ENCODE measurements around the gene CCDC198. TPM values are rescaled to one million over a fixed set of nuclear protein-coding genes. Genes with fewer than 3 reads are reported as not detected.

CCDC198 gene
- total and polyA plus RNA-seq, 8 donors, result 0.30 to 1.3 TPM; not detected in 6

GRCh38 chr14:57501039-57501557 is 7.4 kb upstream of the CCDC198 start:
- H3K4me1 ChIP-seq, result no peaks in the 10 kb centered on the region
- intact Hi-C loops (cut with DNase I; ENCODE audit: low total_unique reads), result no loop called here
- no peak for DNase-seq
- H3K9me3 ChIP-seq, result no peaks in the 10 kb centered on the region
- 15 to 40% (median 26%) methylated on average over 2 of the region's 2 CpGs for WGBS, 5 donors
- H3K27ac ChIP-seq, result no peak overlapping the region
- no peaks in the 10 kb centered on the region for H3K27me3 ChIP-seq
- no peak overlapping the region for H3K4me3 ChIP-seq
- no peaks in the 10 kb centered on the region for H3K36me3 ChIP-seq
- no peak for TF ChIP-seq POLR2A (IDR thresholded peaks at IDR 0.05)
- TF ChIP-seq CTCF (IDR thresholded peaks at IDR 0.05), result no peak
- TF ChIP-seq POLR2AphosphoS5 (IDR thresholded peaks at IDR 0.05), result no peak
- no peak for TF ChIP-seq EP300 (IDR thresholded peaks at IDR 0.05)

- no peaks in the 10 kb centered on the region for H3K36me3 ChIP-seq
- H3K27ac ChIP-seq, result no peak overlapping the region
- intact Hi-C loops (cut with DNase I; ENCODE audit: low total_unique reads), result no loop called here
- TF ChIP-seq POLR2A (IDR thresholded peaks at IDR 0.05), result no peak
- no peak for TF ChIP-seq EP300 (IDR thresholded peaks at IDR 0.05)
- no peak for TF ChIP-seq POLR2AphosphoS5 (IDR thresholded peaks at IDR 0.05)
- no peaks in the 10 kb centered on the region for H3K4me1 ChIP-seq
- H3K4me3 ChIP-seq, result no peak overlapping the region
- H3K9me3 ChIP-seq, result no peaks in the 10 kb centered on the region
- no peaks in the 10 kb centered on the region for H3K27me3 ChIP-seq
- DNase-seq, result no peak
Observed at GRCh38 chr14:57498659-57499058, 5.0 kb upstream of the CCDC198 start.

- no peak for DNase-seq
- H3K9me3 ChIP-seq, result no peaks in the 10 kb centered on the region
- WGBS, 5 donors, result 89 to 96% (median 93%) methylated on average over 4 of the region's 4 CpGs
Observed at GRCh38 chr14:57498035-57498434, 4.4 kb upstream of the CCDC198 start.

GRCh38 chr14:57495416-57495815 is 1.8 kb upstream of the CCDC198 start:
- no peak overlapping the region for H3K4me3 ChIP-seq
- intact Hi-C loops (cut with DNase I; ENCODE audit: low total_unique reads), result no loop called here
- no peaks in the 10 kb centered on the region for H3K36me3 ChIP-seq
- no peaks in the 10 kb centered on the region for H3K9me3 ChIP-seq
- no peak overlapping the region for H3K27ac ChIP-seq
- no peaks in the 10 kb centered on the region for H3K27me3 ChIP-seq
- WGBS, 5 donors, result 68 to 91% (median 74%) methylated on average over 2 of the region's 2 CpGs
- no peaks in the 10 kb centered on the region for H3K4me1 ChIP-seq
- TF ChIP-seq POLR2A (IDR thresholded peaks at IDR 0.05) (no peak), CTCF (IDR thresholded peaks at IDR 0.05) (no peak), EP300 (IDR thresholded peaks at IDR 0.05) (no peak), POLR2AphosphoS5 (IDR thresholded peaks at IDR 0.05) (no peak)
- no peak for DNase-seq

More at GRCh38 chr14:57498035-57498434, 4.4 kb upstream of the CCDC198 start:
- no peak overlapping the region for H3K4me3 ChIP-seq
- intact Hi-C loops (cut with DNase I; ENCODE audit: low total_unique reads), result no loop called here
- H3K27me3 ChIP-seq, result no peaks in the 10 kb centered on the region
- no peaks in the 10 kb centered on the region for H3K4me1 ChIP-seq
- TF ChIP-seq EP300 (IDR thresholded peaks at IDR 0.05) (no peak), POLR2AphosphoS5 (IDR thresholded peaks at IDR 0.05) (no peak), CTCF (IDR thresholded peaks at IDR 0.05) (no peak), POLR2A (IDR thresholded peaks at IDR 0.05) (no peak)
- H3K27ac ChIP-seq, result no peak overlapping the region
- no peaks in the 10 kb centered on the region for H3K36me3 ChIP-seq

GRCh38 chr14:57492859-57493258 is 798 bp downstream of the CCDC198 start:
- Histone ChIP-seq H3K9me3 (no peaks in the 10 kb centered on the region), H3K27me3 (no peaks in the 10 kb centered on the region), H3K4me1 (no peaks in the 10 kb centered on the region), H3K36me3 (no peaks in the 10 kb centered on the region), H3K27ac (no peak overlapping the region), H3K4me3 (no peak overlapping the region)
- 26 to 43% (median 37%) methylated on average over 2 of the region's 2 CpGs for WGBS, 5 donors
- intact Hi-C loops (cut with DNase I; ENCODE audit: low total_unique reads), result no loop called here
- peak in 1 of 2 donors; percentile 40 for DNase-seq
- TF ChIP-seq POLR2A (IDR thresholded peaks at IDR 0.05), result no peak
- no peak for TF ChIP-seq EP300 (IDR thresholded peaks at IDR 0.05)
- TF ChIP-seq POLR2AphosphoS5 (IDR thresholded peaks at IDR 0.05), result no peak
- no peak for TF ChIP-seq CTCF (IDR thresholded peaks at IDR 0.05)
